Naive thymus-derived CD4-positive, alpha-beta T cell (primary cell): ENCODE data around the gene SCML1. TPM values are rescaled to one million over a fixed set of nuclear protein-coding genes. Genes with fewer than 3 reads are reported as not detected.
A peak's percentile ranks its signal among the peaks of the same experiment; 100 is the strongest.

ENCODE experiments used
- ATAC-seq: fragments of 150-1000 bp; cut with Tn5 transposase; 2 replicates; pipeline ENCODE4 v1.10.0; 2021; ENCODE audit warnings: mild to moderate bottlenecking, moderate library complexity
- CTCF ChIA-PET: fragments of 350-600 bp; sonication (Branson Sonifier 250); formaldehyde crosslinking; loops from one replicate; lab custom pipeline; 2021; ENCODE audit warnings: antibody characterized with exemption; lab: Charles Lee
- POLR2A ChIA-PET: fragments of 350-600 bp; sonication (Branson Sonifier 250); formaldehyde crosslinking; loops from one replicate; lab custom pipeline; 2021; ENCODE audit warnings: antibody characterized with exemption, inconsistent platforms; lab: Charles Lee
- DNase-seq, 9 donors: peaks; one replicate each; pipeline versions ENCODE4 v3.0.0 to v3.0.0-alpha.2; 2020 to 2022; ENCODE audit warnings: mixed read lengths in 1 of 9
- H3K27ac ChIP-seq: one replicate; pipeline ENCODE4 v1.7.0; 2013; ENCODE audit warnings: mild to moderate bottlenecking, low read depth, low read length, moderate library complexity
- H3K27me3 ChIP-seq, 2 donors: one replicate each; pipeline ENCODE4 v1.7.0; 2013; ENCODE audit warnings: low read length in 2 of 2, mild to moderate bottlenecking in 2 of 2, moderate library complexity in 2 of 2; ENCODE audit not compliant: control insufficient read depth in 2 of 2, insufficient read depth in 2 of 2
- H3K36me3 ChIP-seq, 3 experiments: 1 replicate in 2 of 3; 2 replicates in 1 of 3; pipeline ENCODE4 v1.7.0; 2013; ENCODE audit warnings: low read length in 3 of 3, mild to moderate bottlenecking in 3 of 3, moderate library complexity in 1 of 3; ENCODE audit not compliant: insufficient read depth in 3 of 3, control insufficient read depth in 2 of 3
- H3K4me1 ChIP-seq, 2 donors: one replicate each; pipeline ENCODE4 v1.7.0; 2013; ENCODE audit warnings: low read length in 2 of 2, mild to moderate bottlenecking in 2 of 2, moderate library complexity in 1 of 2; ENCODE audit not compliant: control insufficient read depth in 2 of 2, insufficient read depth in 2 of 2
- H3K4me3 ChIP-seq: 2 replicates; pipeline ENCODE4 v1.7.0; 2013; ENCODE audit warnings: mild to moderate bottlenecking, low read length
- H3K9me3 ChIP-seq, 3 experiments: 1 replicate in 2 of 3; 2 replicates in 1 of 3; pipeline ENCODE4 v1.7.0; 2013; ENCODE audit warnings: low read length in 3 of 3; ENCODE audit not compliant: control insufficient read depth in 2 of 3
- H3K27ac Mint-ChIP-seq, 9 donors: one replicate each; pipeline ENCODE4 v1.8.0; 2020 to 2022; ENCODE audit warnings: mixed read lengths in 9 of 9, mild to moderate bottlenecking in 8 of 9, moderate library complexity in 5 of 9, inconsistent platforms in 2 of 9
- H3K27me3 Mint-ChIP-seq, 5 donors: one replicate each; pipeline ENCODE4 v1.8.0; 2021 to 2022; ENCODE audit warnings: mixed read lengths in 5 of 5, mild to moderate bottlenecking in 1 of 5
- H3K36me3 Mint-ChIP-seq, 5 donors: one replicate each; pipeline ENCODE4 v1.8.0; 2020 to 2022; ENCODE audit warnings: mixed read lengths in 5 of 5, mild to moderate bottlenecking in 3 of 5, inconsistent platforms in 1 of 5
- H3K4me1 Mint-ChIP-seq, 7 donors: one replicate each; pipeline ENCODE4 v1.8.0; 2020 to 2022; ENCODE audit warnings: mixed read lengths in 7 of 7, mild to moderate bottlenecking in 3 of 7, inconsistent platforms in 1 of 7
- H3K4me3 Mint-ChIP-seq, 10 donors: one replicate each; pipeline ENCODE4 v1.8.0; 2020 to 2022; ENCODE audit warnings: mild to moderate bottlenecking in 10 of 10, mixed read lengths in 10 of 10, moderate library complexity in 6 of 10, inconsistent platforms in 2 of 10
- H3K9me3 Mint-ChIP-seq, 11 donors: one replicate each; pipeline ENCODE4 v1.8.0; 2020 to 2022; ENCODE audit warnings: mixed read lengths in 11 of 11, mild to moderate bottlenecking in 4 of 11, inconsistent platforms in 1 of 11, moderate library complexity in 1 of 11
- intact Hi-C, 2 donors: fragments of 100-400 bp; cut with micrococcal nuclease; formaldehyde crosslinking; loops; one replicate each; pipeline ENCODE4 v1.15.1; 2023
- polyA plus RNA-seq, 2 donors: library from polyadenylated mRNA; unstranded; fragments of 300-500 nt; fragmentation: Illumina TruSeq; gene quantifications; one replicate each; pipeline ENCODE4 v1.2.3, GENCODE V29; 2021
- total RNA-seq, 6 experiments: library from RNA in 5 of 6; stranded (reverse) in 5 of 6; gene quantifications; 1 replicate in 5 of 6; 2 replicates in 1 of 6; pipeline ENCODE4 v1.2.3 and lab custom pipeline; 2021 to 2026

Gene SCML1
- total and polyA plus RNA-seq, 7 experiments from 2014 or later = 0.82 to 50.1 (median 23.6) TPM

DNA sequence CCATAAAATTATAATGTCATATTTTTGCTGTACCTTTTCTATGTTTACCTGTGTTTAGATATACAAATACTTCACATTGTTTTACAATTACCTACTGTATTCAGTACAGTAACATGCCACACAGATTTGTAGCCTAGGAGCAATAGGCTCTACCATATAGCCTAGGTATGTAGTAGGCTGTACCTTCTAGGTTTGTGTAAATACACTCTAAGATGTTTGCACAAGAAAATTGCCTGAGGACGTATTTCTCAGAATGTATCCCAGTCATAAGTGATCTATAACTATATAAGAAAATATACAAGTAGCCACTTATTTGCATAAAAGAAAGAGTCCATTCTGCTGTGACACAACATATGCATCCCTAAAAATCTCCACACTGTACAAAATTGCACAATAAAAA, 36.3 kb upstream of the SCML1 start:
- Mint-ChIP-seq H3K4me3 (no peak overlapping the region), H3K4me1 (no peaks in the 10 kb centered on the region), H3K27ac (no peak overlapping the region), H3K27me3 (no peaks in the 10 kb centered on the region), H3K9me3 (no peaks in the 10 kb centered on the region), H3K36me3 (peaks cover 0 to 3% (median 0%) of the 10 kb centered on the region in 5 donors)
- CTCF ChIA-PET = no interaction called here
- H3K27me3 ChIP-seq = no peaks in the 10 kb centered on the region
- POLR2A ChIA-PET = no interaction called here
- ATAC-seq = no peak
- no peaks in the 10 kb centered on the region for H3K4me1 ChIP-seq
- no peak overlapping the region for H3K4me3 ChIP-seq
- no peak overlapping the region for H3K27ac ChIP-seq
- intact Hi-C loops = no loop called here
- H3K9me3 ChIP-seq = no peaks in the 10 kb centered on the region
- DNase-seq = no peak
- H3K36me3 ChIP-seq = no peaks in the 10 kb centered on the region

DNA sequence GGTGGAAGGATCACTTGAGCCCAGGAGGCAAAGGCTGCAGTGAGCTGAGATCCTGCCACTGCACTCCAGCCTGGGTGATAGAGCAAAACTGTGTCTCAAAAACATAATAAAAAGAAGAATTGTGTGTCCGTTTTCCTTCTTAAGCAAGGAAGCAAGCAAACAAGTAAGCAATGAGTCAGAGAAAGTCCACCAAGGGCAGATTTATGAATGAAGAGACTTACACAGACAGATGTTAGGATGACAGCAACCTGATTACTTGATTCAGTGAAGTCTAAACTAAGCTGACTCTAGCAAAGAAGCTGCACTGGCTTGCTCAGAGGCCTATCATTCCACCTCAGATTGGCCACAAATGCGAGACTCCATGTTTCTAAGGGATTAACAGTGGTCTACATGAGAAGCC, 34.1 kb upstream of the SCML1 start:
- Mint-ChIP-seq H3K27me3 (no peaks in the 10 kb centered on the region), H3K36me3 (peaks cover 0 to 3% (median 0%) of the 10 kb centered on the region in 5 donors), H3K9me3 (peaks cover 0 to 1% (median 0%) of the 10 kb centered on the region in 11 donors), H3K4me1 (no peaks in the 10 kb centered on the region), H3K27ac (no peak overlapping the region), H3K4me3 (no peak overlapping the region)
- intact Hi-C loops = no loop called here
- POLR2A ChIA-PET = no interaction called here
- Histone ChIP-seq H3K4me3 (no peak overlapping the region), H3K9me3 (no peaks in the 10 kb centered on the region), H3K4me1 (no peaks in the 10 kb centered on the region), H3K27me3 (no peaks in the 10 kb centered on the region), H3K27ac (no peak overlapping the region), H3K36me3 (no peaks in the 10 kb centered on the region)
- CTCF ChIA-PET = no interaction called here
- DNase-seq (no peak), ATAC-seq (no peak)

GRCh38 chrX:17705211-17705610, 32.1 kb upstream of the SCML1 start:
- H3K27me3 ChIP-seq = no peaks in the 10 kb centered on the region
- no peaks in the 10 kb centered on the region for H3K36me3 ChIP-seq
- DNase-seq (no peak), ATAC-seq (no peak)
- H3K4me1 Mint-ChIP-seq = no peaks in the 10 kb centered on the region
- no peaks in the 10 kb centered on the region for H3K9me3 ChIP-seq
- H3K4me1 ChIP-seq = no peaks in the 10 kb centered on the region
- H3K4me3 ChIP-seq = no peak overlapping the region
- CTCF ChIA-PET = no interaction called here
- intact Hi-C loops = no loop called here
- H3K27ac Mint-ChIP-seq = no peak overlapping the region
- peaks cover 0 to 1% (median 0%) of the 10 kb centered on the region in 11 donors for H3K9me3 Mint-ChIP-seq
- H3K36me3 Mint-ChIP-seq = peaks cover 0 to 3% (median 0%) of the 10 kb centered on the region in 5 donors
- no peaks in the 10 kb centered on the region for H3K27me3 Mint-ChIP-seq
- POLR2A ChIA-PET = no interaction called here
- no peak overlapping the region for H3K4me3 Mint-ChIP-seq
- H3K27ac ChIP-seq = no peak overlapping the region

DNA sequence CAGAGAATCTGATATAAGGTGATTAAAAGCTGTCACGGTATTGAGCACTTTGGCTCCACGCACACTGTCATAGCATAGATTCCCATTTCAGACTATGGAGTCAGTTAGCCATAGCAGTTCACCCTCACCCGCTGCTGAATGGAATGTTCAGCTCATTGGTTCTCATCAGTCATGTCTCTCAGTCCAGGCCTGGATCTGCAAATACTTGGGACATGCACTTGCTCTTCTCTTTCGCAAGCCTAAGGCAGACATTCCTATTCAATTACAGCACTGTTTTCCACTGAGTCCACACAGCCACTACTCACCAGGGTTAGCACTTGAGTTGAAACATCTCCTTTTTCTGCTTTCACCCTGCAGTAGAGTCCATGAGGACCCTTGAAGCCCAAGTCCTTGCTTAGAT, 30.6 kb upstream of the SCML1 start:
- peaks cover 0 to 1% (median 0%) of the 10 kb centered on the region in 11 donors for H3K9me3 Mint-ChIP-seq
- H3K27ac Mint-ChIP-seq = peak overlapping the region in 1 of 9 donors; percentile 37
- H3K27me3 Mint-ChIP-seq = no peaks in the 10 kb centered on the region
- Histone ChIP-seq H3K9me3 (no peaks in the 10 kb centered on the region), H3K36me3 (no peaks in the 10 kb centered on the region), H3K4me3 (no peak overlapping the region), H3K27me3 (no peaks in the 10 kb centered on the region), H3K27ac (no peak overlapping the region), H3K4me1 (no peaks in the 10 kb centered on the region)
- DNase-seq (no peak), ATAC-seq (no peak)
- H3K36me3 Mint-ChIP-seq = peaks cover 0 to 2% (median 0%) of the 10 kb centered on the region in 5 donors
- POLR2A ChIA-PET = no interaction called here
- CTCF ChIA-PET = no interaction called here
- no peak overlapping the region for H3K4me3 Mint-ChIP-seq
- intact Hi-C loops = no loop called here
- H3K4me1 Mint-ChIP-seq = no peaks in the 10 kb centered on the region

DNA sequence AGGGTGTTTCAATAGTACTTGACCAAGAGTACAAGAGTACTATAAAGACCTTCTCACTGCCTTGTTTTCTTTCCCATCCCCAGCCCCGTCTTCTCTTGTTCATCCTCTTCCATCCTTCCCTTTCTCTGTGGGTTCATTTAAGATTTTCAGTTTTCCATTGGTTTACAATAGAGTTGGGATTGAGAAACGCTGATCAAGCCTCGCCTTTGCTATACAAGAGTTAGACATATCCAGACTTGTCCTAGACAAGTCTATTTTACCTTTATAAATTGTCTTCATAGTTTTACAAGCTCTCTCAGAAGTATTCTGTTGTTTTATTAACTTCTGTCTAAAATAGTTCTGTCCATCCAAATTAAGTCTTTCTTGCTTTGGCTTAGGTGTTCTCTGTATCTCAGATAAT, 29.6 kb upstream of the SCML1 start:
- Histone ChIP-seq H3K9me3 (no peaks in the 10 kb centered on the region), H3K27ac (no peak overlapping the region), H3K27me3 (no peaks in the 10 kb centered on the region), H3K36me3 (no peaks in the 10 kb centered on the region), H3K4me3 (no peak overlapping the region), H3K4me1 (no peaks in the 10 kb centered on the region)
- intact Hi-C loops = no loop called here
- H3K27ac Mint-ChIP-seq = no peak overlapping the region
- DNase-seq = no peak
- no peaks in the 10 kb centered on the region for H3K27me3 Mint-ChIP-seq
- no peak for ATAC-seq
- peaks cover 0 to 1% (median 0%) of the 10 kb centered on the region in 11 donors for H3K9me3 Mint-ChIP-seq
- H3K4me1 Mint-ChIP-seq = no peaks in the 10 kb centered on the region
- POLR2A ChIA-PET = no interaction called here
- no peak overlapping the region for H3K4me3 Mint-ChIP-seq
- CTCF ChIA-PET = no interaction called here
- H3K36me3 Mint-ChIP-seq = no peaks in the 10 kb centered on the region

DNA sequence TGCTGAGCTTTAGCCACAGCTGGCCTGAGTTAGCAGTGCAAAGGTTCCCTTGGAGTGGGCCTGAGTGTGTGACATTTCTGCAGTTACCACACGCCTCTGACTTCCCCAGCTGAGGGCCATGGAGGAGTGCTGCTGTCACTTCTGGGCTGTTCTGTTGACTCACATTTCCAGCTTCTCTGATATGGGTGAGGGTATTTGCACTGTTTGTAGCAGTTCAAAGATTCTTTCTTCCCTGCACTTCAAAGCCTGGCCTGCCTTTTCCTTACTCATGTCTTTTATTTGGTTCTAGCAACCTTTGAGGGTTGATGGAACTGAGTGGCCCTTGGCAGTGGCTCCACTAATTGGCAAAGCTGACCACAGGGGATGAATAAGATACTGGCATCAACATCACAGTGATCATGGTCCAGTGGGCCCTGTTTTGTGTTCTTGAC, 26.4 kb upstream of the SCML1 start:
- POLR2A ChIA-PET = no interaction called here
- Histone ChIP-seq H3K27me3 (no peaks in the 10 kb centered on the region), H3K4me3 (no peak overlapping the region), H3K36me3 (no peaks in the 10 kb centered on the region), H3K27ac (no peak overlapping the region), H3K4me1 (no peaks in the 10 kb centered on the region), H3K9me3 (no peaks in the 10 kb centered on the region)
- H3K4me3 Mint-ChIP-seq = no peak overlapping the region
- no peaks in the 10 kb centered on the region for H3K27me3 Mint-ChIP-seq
- peaks cover 0 to 1% (median 0%) of the 10 kb centered on the region in 11 donors for H3K9me3 Mint-ChIP-seq
- ATAC-seq = no peak
- intact Hi-C loops = no loop called here
- no peak overlapping the region for H3K27ac Mint-ChIP-seq
- no peaks in the 10 kb centered on the region for H3K36me3 Mint-ChIP-seq
- CTCF ChIA-PET = no interaction called here
- no peaks in the 10 kb centered on the region for H3K4me1 Mint-ChIP-seq
- DNase-seq = no peak

DNA sequence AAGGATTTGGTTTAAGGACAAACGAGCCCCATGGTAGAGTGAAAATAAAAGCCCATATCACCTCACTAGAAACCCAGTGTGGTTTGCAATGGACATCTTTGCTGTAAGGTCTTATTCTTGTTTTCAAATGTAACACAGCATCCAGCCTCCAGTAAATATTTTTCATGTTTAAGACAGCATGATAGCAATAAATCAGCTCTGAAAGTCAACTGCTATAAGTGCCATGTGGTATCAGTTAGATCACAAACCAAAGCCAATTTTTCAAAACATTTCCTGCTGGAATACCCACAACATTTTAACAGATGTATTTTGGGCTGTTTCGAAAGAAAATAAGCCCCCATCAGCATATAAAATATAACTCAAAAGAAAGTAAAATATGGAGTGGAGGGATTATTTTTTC, 24.0 kb upstream of the SCML1 start:
- Histone ChIP-seq H3K4me1 (no peaks in the 10 kb centered on the region), H3K27me3 (no peaks in the 10 kb centered on the region), H3K4me3 (no peak overlapping the region), H3K36me3 (no peaks in the 10 kb centered on the region), H3K27ac (no peak overlapping the region), H3K9me3 (no peaks in the 10 kb centered on the region)
- DNase-seq (no peak), ATAC-seq (no peak)
- CTCF ChIA-PET = no interaction called here
- no peaks in the 10 kb centered on the region for H3K9me3 Mint-ChIP-seq
- POLR2A ChIA-PET = no interaction called here
- no peaks in the 10 kb centered on the region for H3K27me3 Mint-ChIP-seq
- no peak overlapping the region for H3K4me3 Mint-ChIP-seq
- no peaks in the 10 kb centered on the region for H3K36me3 Mint-ChIP-seq
- no peak overlapping the region for H3K27ac Mint-ChIP-seq
- intact Hi-C loops = no loop called here
- peaks cover 0 to under 1% (median 0%) of the 10 kb centered on the region in 7 donors for H3K4me1 Mint-ChIP-seq
